HUES48 (cell line): Measurements from ENCODE around the gene ABHD5.

ENCODE experiments used
- H3K27ac ChIP-seq: one replicate; pipeline ENCODE4 v1.7.0; 2013; ENCODE audit warnings: low read depth, low read length, inconsistent platforms
- H3K27me3 ChIP-seq: 2 replicates; pipeline ENCODE4 v1.6.1; 2013; ENCODE audit warnings: mild to moderate bottlenecking, low read length; ENCODE audit not compliant: control insufficient read depth, insufficient read depth
- H3K36me3 ChIP-seq: 2 replicates; pipeline ENCODE4 v1.6.1; 2013; ENCODE audit warnings: low read length; ENCODE audit not compliant: control insufficient read depth, insufficient read depth
- H3K4me1 ChIP-seq: 2 replicates; pipeline ENCODE4 v1.6.1; 2013; ENCODE audit warnings: mild to moderate bottlenecking, low read length; ENCODE audit not compliant: control insufficient read depth, insufficient read depth
- H3K4me3 ChIP-seq: 2 replicates; pipeline ENCODE4 v1.5.1; 2013; ENCODE audit warnings: mild to moderate bottlenecking, low read depth, low read length
- H3K9ac ChIP-seq: 2 replicates; pipeline ENCODE4 v1.6.1; 2013; ENCODE audit warnings: mild to moderate bottlenecking, low read depth, low read length, moderate library complexity
- H3K9me3 ChIP-seq: 2 replicates; pipeline ENCODE4 v1.6.1; 2013; ENCODE audit warnings: low read length; ENCODE audit not compliant: control insufficient read depth, insufficient read depth

ABHD5 gene

DNA sequence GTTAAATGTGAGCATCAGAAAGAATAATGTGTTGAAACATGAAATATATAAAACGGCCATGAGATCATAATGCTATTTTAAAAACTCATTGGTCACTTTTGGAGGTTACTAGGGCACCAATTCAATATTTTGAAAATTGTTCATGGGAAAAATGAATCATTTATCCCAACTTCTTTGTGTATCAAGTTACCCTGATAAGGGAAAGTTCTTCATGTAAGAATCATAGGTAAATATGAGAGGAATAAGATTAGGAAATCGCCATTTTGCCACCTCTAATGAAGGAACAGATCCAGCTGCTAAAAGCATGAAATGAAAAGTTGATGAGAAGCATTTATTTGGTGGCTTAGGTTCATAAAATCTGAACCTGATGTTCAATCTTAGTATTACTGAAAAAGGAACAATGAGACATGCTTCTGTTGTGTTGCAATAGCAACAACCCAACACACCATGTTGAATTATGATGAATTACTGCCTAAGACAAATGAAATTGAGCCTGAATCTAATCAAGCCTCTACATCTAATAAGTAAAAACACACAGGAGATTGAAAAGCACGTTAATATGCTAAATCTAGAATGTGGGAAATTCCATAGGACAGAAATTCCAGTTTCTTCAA is 32.5 kb downstream of the ABHD5 start:
- H3K4me1 ChIP-seq = no peaks in the 10 kb centered on the region
- peaks cover 22% of the 10 kb centered on the region for H3K36me3 ChIP-seq
- no peaks in the 10 kb centered on the region for H3K9me3 ChIP-seq
- H3K27ac ChIP-seq = no peak overlapping the region
- no peak overlapping the region for H3K4me3 ChIP-seq
- no peak overlapping the region for H3K9ac ChIP-seq
- H3K27me3 ChIP-seq = no peaks in the 10 kb centered on the region

DNA sequence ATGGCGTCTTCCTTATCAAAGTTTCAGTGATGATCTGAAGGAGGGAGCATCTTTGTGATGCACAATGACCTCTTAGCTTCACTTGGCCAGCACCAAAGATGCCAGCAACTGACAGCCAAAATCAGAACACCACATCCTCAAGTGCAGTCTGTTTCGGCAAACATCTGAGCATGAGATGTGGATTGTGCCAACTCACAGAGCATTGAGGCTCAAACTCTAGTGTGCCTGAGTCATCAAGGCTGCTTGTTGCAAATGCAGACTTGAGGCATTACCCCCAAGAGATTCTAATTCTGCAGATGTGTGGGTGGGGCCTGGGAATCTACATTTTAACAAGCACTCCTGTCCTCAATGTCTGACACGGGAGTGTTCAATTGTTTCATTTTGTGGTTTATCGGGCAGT is 35.8 kb downstream of the ABHD5 start:
- Histone ChIP-seq H3K4me1 (no peaks in the 10 kb centered on the region), H3K4me3 (no peak overlapping the region), H3K9ac (no peak overlapping the region), H3K36me3 (no peaks in the 10 kb centered on the region), H3K27ac (no peak overlapping the region), H3K27me3 (no peaks in the 10 kb centered on the region), H3K9me3 (no peaks in the 10 kb centered on the region)

DNA sequence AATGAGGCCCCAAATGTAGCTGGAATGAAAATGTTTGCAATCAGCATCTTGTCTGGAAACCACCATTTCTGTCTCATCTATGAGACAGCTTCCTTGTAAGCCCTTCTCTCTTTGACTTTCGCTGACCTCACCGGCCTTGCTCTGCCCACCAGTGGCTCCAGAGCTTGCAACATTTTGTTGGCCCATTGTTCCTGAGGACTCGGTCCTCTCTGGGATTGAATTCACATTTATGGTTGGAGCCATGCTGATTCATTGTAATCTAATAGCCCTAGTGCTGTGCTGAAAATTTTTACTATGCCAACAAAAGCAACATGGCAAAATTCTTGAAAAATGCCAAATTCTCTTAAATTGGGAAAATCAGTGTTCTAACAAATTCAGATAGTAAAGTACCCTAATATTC is 37.2 kb downstream of the ABHD5 start:
- H3K27me3 ChIP-seq = no peaks in the 10 kb centered on the region
- H3K36me3 ChIP-seq = no peaks in the 10 kb centered on the region
- H3K9me3 ChIP-seq = no peaks in the 10 kb centered on the region
- H3K4me3 ChIP-seq = no peak overlapping the region
- no peak overlapping the region for H3K27ac ChIP-seq
- peaks cover 4% of the 10 kb centered on the region for H3K4me1 ChIP-seq
- no peak overlapping the region for H3K9ac ChIP-seq

DNA sequence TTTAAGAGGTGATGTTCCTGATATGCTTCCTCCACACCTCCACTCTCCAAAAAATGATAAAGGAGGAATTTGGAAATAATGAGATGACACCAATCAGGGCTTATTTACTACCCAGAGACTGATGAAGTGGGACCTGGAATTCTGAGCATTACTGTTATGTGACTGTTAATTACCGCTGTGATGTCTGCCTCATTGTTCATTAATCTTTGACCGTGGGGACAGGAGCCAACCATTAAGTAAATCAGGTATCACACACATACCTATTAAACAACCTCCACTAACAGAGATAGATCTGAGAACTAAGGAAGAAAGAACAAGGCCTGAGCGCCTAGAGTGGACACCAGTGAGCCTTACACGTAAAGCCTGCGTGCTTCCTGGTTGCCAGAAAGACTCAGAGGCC is 37.7 kb downstream of the ABHD5 start:
- no peaks in the 10 kb centered on the region for H3K9me3 ChIP-seq
- H3K4me1 ChIP-seq = peaks cover 9% of the 10 kb centered on the region
- H3K4me3 ChIP-seq = no peak overlapping the region
- H3K36me3 ChIP-seq = no peaks in the 10 kb centered on the region
- no peak overlapping the region for H3K27ac ChIP-seq
- H3K27me3 ChIP-seq = no peaks in the 10 kb centered on the region
- H3K9ac ChIP-seq = no peak overlapping the region

DNA sequence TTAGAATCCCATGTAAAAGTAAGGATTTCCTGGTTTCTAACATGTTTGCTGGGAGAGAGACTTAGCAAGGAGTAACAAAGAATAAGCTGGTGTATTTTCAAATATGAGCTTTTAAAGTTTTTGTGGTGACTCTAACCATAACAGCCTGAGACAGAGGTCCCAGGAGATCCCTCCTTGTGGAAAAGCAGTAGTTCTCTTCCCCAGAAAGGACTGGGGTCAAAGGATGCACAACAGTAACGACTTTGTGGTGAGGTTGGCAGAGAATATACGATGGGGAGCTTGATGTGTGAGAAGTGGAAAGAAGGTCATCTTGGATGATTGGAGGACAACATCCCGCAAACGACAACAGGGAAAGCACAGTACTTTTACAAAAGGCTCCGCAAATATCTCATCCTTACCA is 38.2 kb downstream of the ABHD5 start:
- Histone ChIP-seq H3K4me3 (no peak overlapping the region), H3K36me3 (no peaks in the 10 kb centered on the region), H3K27me3 (no peaks in the 10 kb centered on the region), H3K9ac (no peak overlapping the region), H3K4me1 (peaks cover 14% of the 10 kb centered on the region), H3K9me3 (no peaks in the 10 kb centered on the region), H3K27ac (no peak overlapping the region)

DNA sequence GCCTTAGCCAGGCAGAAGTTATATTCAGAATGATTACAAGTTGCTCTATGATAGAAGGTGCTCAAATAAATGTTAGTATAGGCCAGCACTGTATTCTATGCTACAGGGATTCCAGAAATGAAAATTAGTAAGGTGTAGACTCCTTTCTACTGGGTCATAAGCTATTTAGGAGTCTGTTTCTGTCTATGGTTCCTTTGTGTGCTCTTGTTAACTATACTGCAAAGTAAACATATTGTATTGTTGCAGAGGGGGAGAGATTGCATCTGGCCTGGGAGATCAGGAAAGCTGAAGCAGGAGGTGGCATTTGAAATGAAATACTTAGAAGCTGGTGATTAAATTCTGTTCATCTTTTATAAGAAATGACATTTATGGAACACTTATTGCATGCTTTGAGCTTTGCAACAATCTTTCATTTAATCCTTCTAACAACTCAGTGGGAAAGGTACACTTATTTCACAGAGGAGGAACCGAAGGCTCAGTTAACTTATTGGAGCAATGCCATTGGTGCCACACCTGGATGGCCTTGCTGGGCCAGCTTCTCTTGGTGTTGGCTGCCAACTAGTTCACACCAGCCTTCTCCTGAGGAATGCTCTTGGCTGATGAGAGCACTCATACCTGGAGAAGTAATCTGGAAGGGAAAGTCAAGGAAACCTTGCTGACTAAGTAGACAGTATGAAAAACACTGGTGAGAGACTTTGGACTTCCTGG is 39.1 kb downstream of the ABHD5 start:
- H3K4me1 ChIP-seq = peaks cover 17% of the 10 kb centered on the region
- H3K27ac ChIP-seq = no peak overlapping the region
- H3K9ac ChIP-seq = no peak overlapping the region
- H3K4me3 ChIP-seq = no peak overlapping the region
- no peaks in the 10 kb centered on the region for H3K36me3 ChIP-seq
- no peaks in the 10 kb centered on the region for H3K27me3 ChIP-seq
- H3K9me3 ChIP-seq = no peaks in the 10 kb centered on the region

DNA sequence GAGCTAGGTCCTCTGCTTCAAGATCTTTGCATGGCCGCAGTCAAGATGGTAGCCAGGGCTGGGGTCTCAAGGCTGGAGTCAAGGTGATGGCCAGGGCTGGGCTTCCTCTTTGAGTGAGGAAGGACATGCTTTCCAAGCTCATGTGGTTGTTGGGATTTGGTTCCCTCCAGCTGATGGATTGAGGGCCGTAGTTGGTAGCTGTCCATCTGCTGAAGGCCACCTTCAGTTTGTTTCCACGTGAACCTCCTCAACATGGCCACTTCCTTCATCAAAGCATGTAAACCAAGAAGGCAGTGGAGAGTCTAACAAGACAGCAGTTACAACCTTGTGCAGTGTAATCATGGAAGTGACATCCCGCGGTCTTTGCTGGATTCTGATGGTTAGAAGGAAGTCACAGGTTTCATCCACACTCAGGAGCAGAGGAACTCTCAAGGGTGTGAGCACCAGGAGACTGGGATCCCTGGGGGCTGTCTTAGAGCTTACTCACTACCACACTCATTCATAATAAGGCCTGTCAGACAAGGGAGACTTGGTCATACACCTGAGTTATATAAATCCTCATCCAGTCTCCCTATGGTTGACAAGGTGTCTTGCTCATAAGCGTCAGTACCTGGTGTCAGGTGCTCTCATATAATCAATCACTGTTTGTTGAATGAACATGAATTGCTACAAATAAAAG is 42.1 kb downstream of the ABHD5 start:
- Histone ChIP-seq H3K36me3 (no peaks in the 10 kb centered on the region), H3K4me1 (peaks cover 17% of the 10 kb centered on the region), H3K27ac (peak overlapping the region; percentile 31), H3K9ac (no peak overlapping the region), H3K4me3 (no peak overlapping the region), H3K9me3 (no peaks in the 10 kb centered on the region), H3K27me3 (no peaks in the 10 kb centered on the region)

DNA sequence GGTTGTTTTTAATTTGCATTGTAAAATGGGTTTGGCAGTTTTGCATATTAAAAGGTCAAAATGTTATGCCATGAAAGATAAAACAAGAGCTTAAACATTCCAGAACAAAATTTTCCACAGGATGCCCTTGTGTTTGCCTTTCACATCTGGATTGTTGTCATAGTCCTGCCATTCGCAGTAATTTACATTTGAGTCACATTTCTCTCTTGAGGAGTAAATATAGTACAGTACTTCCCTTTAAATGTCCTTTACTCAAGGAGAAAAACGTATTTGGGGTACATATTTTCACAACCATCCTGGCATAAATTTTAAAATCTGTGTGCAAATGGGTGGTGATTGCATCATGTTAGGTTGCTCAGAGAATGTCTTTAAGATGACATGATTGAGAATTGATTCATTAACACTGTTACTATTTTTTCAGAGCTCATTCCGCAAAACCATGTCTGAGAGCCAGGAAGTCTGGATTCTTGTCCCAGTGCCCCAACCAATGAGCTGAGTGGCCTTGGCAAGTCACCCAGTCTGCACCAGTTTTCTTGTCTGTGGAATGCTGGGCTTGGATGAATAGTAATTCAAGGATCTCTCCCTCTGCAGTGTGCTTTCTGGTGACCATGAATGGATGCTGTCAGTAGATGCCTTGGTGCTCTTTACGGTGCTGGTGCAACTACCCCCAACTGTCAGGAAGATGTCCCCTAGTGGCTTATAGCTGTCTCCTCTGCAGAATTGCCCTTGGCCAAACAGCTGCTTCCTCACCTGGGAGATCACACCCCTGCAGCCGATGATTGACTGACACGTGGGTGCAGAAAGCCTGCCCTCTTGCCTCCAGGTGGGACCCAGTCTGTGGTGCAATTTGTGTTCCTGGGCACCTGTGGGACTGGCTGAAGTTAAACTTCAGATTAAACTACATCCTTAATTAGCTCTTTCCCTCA is 43.0 kb downstream of the ABHD5 start:
- Histone ChIP-seq H3K4me3 (no peak overlapping the region), H3K36me3 (no peaks in the 10 kb centered on the region), H3K27ac (peak overlapping the region; percentile 31), H3K4me1 (peaks cover 17% of the 10 kb centered on the region), H3K27me3 (no peaks in the 10 kb centered on the region), H3K9ac (no peak overlapping the region), H3K9me3 (no peaks in the 10 kb centered on the region)

DNA sequence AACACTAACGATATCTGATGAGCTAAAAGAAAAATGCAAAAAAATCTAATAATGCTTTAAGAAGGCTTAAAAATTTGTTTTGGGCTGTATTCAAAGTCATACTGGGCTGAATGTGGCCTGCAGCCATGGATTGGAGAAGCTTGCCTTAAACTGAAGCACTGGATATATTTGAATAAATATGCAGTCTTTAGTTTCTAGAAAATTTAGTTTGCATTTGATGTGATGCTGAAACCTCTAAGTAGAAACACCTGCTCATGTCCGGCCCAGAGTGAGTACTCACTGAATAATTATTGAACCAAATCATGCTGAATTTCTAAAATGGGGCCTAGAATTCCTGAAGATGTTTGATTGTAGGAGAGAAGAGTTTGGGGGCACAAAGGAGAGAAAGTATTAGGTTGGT is 43.9 kb downstream of the ABHD5 start:
- peaks cover 17% of the 10 kb centered on the region for H3K4me1 ChIP-seq
- H3K4me3 ChIP-seq = no peak overlapping the region
- no peaks in the 10 kb centered on the region for H3K36me3 ChIP-seq
- H3K27ac ChIP-seq = no peak overlapping the region
- H3K9ac ChIP-seq = no peak overlapping the region
- no peaks in the 10 kb centered on the region for H3K27me3 ChIP-seq
- no peaks in the 10 kb centered on the region for H3K9me3 ChIP-seq

DNA sequence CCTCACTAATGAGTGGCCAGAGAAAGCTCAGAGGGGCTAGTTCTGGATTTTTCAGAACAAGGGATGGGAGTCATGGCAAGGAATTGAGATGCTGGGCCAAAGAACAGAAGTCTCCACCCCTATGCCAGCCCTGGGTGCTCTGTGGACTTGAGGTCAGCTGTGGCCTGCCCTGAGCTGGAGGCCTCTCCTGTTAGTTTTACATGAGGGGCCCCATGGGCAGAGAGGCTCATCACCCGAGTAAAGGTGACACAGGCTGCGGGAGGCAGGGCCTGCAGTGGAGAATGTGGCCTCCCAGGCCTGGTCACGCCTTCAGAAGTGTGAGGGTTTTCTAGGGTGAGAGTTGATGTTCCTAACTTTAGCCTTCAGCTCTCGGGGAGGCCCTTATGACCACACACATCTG is 44.9 kb downstream of the ABHD5 start:
- Histone ChIP-seq H3K4me1 (peaks cover 17% of the 10 kb centered on the region), H3K27ac (no peak overlapping the region), H3K9me3 (no peaks in the 10 kb centered on the region), H3K4me3 (no peak overlapping the region), H3K27me3 (no peaks in the 10 kb centered on the region), H3K9ac (no peak overlapping the region), H3K36me3 (no peaks in the 10 kb centered on the region)
